Smooth muscle cell of the brain vasculature (primary cell): ENCODE data around the gene SH3PXD2A.
A peak's percentile ranks its signal among the peaks of the same experiment; 100 is the strongest.
"Not testable (repeated sequence)": the region's sequence is repeated elsewhere in the genome, so short reads cannot be mapped to it uniquely, and the experiment has no call there.

Experiments
- DNase-seq: peaks from one replicate; pipeline ENCODE4 v3.0.0-alpha.2; 2012; ENCODE audit warnings: low read depth, low spot score

The SH3PXD2A gene

GRCh38 chr10:103648251-103648635 lies 207.1 kb downstream of the SH3PXD2A start:
- no peak for DNase-seq

- DNase-seq: no peak
Measured at GRCh38 chr10:103646304-103646703, 209.1 kb downstream of the SH3PXD2A start.

- peak; percentile 54 for DNase-seq
Measured at GRCh38 chr10:103645141-103646054, 210.0 kb downstream of the SH3PXD2A start.

- no peak for DNase-seq
Measured at GRCh38 chr10:103643381-103643780, 212.0 kb downstream of the SH3PXD2A start.

GRCh38 chr10:103641326-103641725 lies 214.1 kb downstream of the SH3PXD2A start:
- no peak for DNase-seq

DNA sequence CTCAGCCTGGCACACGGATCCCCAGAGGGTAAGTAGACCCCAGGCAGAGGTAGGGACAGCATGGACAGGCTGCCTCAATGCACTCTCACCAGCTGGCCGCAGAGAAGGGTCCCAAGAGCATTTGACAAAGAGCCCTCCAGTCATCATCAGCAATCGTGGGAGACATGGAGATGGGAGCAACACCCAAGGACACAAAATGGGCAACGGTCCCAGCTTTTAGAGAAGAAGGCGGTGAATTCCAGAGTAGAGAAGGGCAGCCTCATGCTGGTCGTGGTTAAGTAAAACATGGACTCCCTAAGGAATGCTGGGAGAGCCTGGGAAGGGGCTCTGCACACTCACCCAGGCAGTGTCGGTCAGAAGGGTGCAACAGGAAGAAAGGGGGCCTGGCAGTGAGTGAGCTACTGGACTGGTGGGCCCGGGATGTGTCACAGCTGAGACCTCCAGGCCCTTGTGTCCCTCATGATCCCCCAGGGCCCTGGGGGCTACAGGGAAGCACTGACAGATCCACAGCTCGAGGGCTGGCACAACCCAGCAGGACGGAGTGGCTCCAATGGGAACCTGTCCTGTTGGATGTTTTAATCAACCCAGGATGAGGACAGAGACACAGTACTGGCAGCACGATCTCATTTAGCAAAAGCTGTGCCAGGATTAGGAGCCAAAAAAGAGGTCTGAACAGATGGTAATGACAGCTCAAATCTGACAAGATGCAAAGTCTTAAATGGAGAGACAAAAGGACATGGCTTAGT lies 214.8 kb downstream of the SH3PXD2A start:
- DNase-seq: no peak

GRCh38 chr10:103638948-103639347 lies 216.4 kb downstream of the SH3PXD2A start:
- DNase-seq: no peak

- DNase-seq: no peak
Measured at GRCh38 chr10:103637927-103638557, 217.3 kb downstream of the SH3PXD2A start.

- DNase-seq: no peak
Measured at GRCh38 chr10:103637011-103637410, 218.4 kb downstream of the SH3PXD2A start.

DNA sequence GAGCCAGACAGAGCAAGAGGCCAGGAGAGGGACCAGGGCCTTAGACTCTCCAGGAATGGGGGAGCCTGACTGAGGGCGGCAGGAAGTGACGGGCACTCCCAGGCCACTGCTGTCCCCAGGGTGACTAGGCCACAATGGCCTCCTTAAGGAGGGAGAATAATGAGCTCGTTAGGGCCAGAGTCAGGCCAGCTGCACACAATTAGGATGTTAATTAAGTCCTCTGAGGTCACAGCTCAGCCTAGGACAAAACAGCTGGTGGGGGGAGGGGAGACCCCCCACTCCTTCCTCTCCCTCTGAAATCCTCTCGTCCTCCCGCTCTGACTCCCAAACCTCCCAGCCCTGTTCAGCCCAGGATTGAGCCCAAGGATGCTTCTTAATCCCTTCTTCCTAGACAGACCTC lies 218.9 kb downstream of the SH3PXD2A start:
- DNase-seq: no peak

- DNase-seq: no peak
Measured at GRCh38 chr10:103635580-103635979, 219.8 kb downstream of the SH3PXD2A start.

DNA sequence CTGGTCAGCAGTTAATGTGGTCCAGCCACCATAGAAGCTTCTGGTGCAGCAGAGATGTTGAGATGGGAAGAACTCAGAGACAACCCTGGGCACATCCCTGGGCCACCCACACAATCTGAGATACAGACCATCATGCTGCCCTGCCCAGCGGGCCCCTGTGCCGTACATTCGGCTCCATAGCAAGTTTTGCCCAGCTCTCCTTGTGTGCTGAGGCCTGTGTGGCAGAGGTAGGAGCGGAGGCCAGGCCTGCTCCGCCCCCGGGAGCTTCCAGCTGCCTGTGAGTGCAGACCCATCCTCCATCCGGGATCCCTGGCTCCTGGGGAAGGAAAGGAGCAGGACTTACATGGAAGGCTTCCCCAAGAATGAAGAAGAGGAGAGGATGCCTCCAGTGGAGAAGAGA lies 221.5 kb downstream of the SH3PXD2A start:
- no peak for DNase-seq

DNA sequence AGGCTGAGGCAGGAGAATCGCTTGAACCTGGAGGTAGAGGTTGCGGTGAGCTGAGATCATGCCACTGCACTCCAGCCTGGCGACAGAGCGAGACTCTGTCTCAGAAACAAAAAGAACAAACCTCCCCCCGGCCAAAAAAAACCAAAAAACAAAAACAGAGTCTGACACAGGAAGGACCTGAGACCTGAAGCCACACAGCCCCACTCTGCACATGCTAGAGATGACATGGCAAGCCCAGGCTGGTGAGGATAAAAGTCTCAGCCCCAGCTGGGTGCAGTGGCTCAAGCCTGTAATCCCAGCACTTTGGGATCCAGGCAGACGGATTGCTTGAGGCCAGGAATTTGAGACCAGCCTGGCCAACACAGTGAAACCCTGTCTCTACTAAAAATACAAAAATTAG lies 222.5 kb downstream of the SH3PXD2A start:
- DNase-seq: not testable (repeated sequence)

DNA sequence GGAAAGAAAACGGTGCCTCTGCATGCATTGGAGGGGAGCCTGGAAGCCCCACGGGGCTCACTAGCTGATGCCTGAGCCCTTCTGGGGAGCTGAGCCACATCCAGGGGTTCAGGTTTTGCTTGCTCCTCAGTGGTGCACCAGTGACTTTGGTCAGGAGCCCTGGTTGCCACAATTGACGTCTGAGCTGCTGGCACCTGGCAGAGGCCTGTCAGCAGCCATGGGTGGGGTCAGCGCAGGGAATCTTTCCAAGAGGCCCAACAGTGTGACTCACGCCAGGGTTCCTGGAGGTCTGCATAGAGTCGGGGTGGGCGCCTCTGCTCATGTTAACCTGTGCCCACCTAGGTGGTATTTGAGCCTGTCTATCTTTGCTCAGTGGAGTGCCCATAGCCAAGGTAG lies 223.1 kb downstream of the SH3PXD2A start:
- no peak for DNase-seq

DNA sequence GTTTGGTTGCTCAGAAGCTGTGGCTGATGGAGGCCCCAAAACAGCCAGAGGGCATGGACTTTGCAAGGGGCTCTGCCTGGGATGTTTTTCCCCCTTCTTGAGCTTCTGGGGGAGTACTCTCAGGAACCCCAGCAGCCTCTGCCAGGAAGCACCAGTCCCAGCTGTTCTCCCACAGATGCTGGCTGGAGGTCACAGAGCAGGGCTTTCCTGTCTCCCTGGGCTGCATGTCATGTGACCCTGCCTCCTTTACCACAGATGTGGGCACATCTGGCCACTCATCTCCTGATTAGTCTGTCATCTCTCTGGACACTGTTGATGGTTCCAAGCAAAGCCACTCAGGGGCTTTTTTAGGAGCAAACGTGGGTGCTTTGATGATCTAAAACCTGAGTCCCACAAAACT lies 225.2 kb downstream of the SH3PXD2A start:
- no peak for DNase-seq

DNA sequence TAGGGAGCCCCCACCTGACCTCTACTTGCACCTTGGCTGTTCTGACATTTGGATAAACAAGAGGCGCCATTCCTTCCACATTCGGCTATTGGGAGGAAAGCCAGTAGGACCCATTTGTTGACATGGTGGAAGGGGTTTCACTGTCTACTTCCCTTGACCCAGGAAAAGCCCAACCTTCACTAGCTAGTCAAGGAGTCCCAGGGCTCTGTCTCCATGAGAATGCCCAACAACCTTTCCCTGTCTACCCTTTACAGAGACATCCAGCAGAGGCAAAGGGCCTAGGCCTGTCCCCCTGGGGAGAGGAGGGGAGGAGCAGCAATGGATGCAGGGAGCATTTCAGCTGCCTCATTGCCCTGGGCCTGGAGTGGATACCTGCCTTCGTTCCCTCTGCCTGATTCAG lies 225.8 kb downstream of the SH3PXD2A start:
- DNase-seq: no peak

DNA sequence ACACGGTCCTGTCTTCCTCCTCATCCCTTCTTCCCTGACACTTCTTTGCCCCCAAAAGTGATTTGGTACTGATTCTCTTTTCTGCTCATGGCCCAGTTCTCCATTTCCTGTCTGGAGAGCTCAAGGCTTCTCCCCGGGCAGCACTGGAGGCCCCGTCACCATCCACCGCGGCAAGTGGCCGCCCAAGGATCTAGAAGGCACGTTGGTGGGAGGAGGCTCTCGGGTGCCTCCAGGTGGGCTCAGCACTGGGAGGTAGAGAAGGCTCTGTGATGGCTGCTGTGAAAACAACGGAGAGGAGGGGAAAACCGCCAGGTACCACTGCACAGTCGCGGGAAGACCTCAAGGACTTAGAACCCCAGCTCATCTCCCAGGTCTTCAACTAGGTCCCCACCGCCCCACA lies 227.5 kb downstream of the SH3PXD2A start:
- DNase-seq: no peak

DNA sequence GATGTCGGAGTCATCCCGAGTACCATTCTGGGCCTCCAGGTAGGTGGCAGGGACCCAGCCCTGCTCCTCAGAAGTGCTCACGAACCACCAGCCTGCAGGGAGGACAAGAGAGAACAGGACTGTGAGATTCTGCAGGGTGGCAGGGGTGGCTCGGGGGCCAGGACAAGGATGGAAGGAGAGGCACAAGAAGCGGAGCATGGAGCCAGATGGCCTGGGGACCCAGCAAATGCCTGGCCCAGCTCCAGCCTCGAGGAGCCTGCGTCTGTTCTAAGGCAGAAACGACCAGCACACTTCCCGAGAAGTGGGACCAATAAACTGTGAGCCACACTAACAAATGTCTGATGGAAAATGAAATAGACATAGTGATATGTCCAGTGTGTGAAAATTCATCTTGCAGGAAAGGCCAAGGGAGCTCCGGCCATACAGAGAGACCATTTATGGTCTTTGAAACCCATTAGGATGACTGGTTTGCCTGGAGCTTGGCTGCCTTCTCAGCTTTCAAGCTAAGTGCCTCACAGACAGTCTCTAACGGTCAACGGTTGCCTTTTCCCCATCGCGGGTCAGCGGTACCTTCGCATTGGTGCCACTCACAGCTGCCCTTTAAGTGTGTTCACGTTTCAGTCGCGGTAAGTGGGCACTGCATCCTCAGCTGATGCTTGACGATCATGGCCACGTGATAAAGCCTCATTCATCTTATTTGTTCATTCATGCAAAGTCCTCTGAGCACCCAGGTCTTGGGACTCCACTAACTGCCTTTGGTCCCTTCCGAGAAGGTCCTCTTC lies 228.1 kb downstream of the SH3PXD2A start:
- DNase-seq: no peak

GRCh38 chr10:103626178-103626577 lies 229.2 kb downstream of the SH3PXD2A start:
- no peak for DNase-seq

DNA sequence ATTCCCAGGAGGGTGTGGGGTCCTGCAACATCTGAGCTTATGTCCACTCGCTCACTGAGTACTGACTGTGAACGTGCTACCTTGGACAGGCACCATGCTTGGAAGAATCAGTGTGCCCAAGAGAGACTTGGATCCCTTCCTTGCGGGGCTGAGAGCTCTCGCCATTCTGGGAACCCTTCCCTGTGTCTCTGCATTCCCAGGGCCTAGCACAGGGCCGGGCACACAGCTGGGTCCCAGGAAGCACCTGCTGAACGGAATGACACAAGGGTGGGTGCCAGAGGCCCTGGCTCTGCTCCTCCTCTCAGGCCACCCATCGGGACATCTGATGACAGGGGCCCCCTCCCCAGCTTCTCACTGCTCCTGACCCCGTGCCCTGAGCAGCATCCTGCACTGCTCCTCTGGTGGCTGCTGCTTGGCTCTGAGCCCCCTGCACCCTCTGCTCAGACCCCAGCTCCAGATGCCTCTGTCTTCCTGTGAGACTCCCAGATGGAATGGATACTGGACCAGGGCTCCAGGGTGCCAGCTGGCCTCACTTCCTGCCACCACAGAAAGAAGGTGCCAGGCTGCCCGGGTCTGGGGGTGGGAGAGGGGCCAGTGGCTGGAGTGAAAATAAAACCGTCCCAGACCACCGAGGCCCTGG lies 232.3 kb downstream of the SH3PXD2A start:
- no peak for DNase-seq

DNA sequence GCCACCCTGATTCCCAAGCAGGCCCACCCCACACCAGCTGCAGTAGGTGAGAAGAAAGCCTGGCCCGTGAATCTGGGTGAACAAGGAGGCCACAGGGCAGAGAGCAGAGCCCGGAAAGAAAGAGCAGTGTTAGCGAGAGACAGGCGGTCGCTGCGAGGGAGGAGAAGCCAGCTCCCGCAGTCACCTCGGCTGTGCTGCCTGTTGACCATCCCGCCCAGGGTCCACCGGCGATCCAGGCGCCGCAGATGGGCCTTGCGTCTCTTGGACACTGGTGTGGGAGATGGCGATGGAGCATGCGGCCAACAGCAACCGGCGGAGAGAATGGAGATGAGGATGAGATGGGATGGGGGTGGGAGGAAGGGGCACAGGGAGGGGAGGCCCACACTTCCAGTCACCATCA lies 233.1 kb downstream of the SH3PXD2A start:
- no peak for DNase-seq
